HepG2 (cell line): ENCODE results near the gene WFDC10B. TPM values are rescaled to one million over a fixed set of nuclear protein-coding genes. Genes with fewer than 3 reads are reported as not detected.

Experiments
- ATAC-seq: fragments of 200-7000 bp; cut with Tn5 transposase; 3 replicates; pipeline ENCODE4 v1.9.1; 2020; ENCODE audit warnings: mild to moderate bottlenecking, moderate library complexity
- BruUV-seq: library from RNA; stranded (reverse); fragments of 400-500 nt; replicated peaks from 2 replicates; lab custom pipeline; 2021; lab: Mats Ljungman, UMichigan
- CTCF ChIA-PET: fragments of 300-600 bp; formaldehyde crosslinking; extraction: SDS; loops from one replicate; lab custom pipeline; 2021; ENCODE audit warnings: low total read pairs, inconsistent platforms, low intra/inter-chr PET ratio; lab: Yijun Ruan, JAX
- POLR2A ChIA-PET: fragments of 350-600 bp; sonication (Branson Sonifier 250); formaldehyde crosslinking; loops from one replicate; lab custom pipeline; 2020; ENCODE audit warnings: antibody characterized with exemption, inconsistent platforms; lab: Yijun Ruan, JAX
- DNase-seq: peaks from one replicate; pipeline ENCODE4 v3.0.0-alpha.2; 2015; ENCODE audit warnings: low spot score
- FAIRE-seq: peaks from 3 replicates; lab custom pipeline; 2011; peaks lifted over from hg19 to GRCh38; lab: Jason Lieb, UNC
- H2AFZ ChIP-seq: one replicate; pipeline ENCODE4 v1.6.1; 2011; ENCODE audit warnings: low read length, inconsistent platforms
- H3K27ac ChIP-seq: fragments of 300-600 bp; 3 replicates; pipeline ENCODE4 v1.8.0; 2011; ENCODE audit warnings: mixed run types, mild to moderate bottlenecking, mixed read lengths, low read length, inconsistent platforms; ENCODE audit not compliant: insufficient read depth; ENCODE audit errors: extremely low read length
- H3K27me3 ChIP-seq, 2 experiments: fragments of 200-600 bp in 1 of 2; 2 replicates in 1 of 2; 3 replicates in 1 of 2; pipeline versions ENCODE4 v1.6.0 to v1.8.0; 2011; ENCODE audit warnings: low read length in 2 of 2, mild to moderate bottlenecking in 2 of 2, moderate library complexity in 2 of 2, inconsistent platforms in 1 of 2; ENCODE audit not compliant: insufficient read depth in 2 of 2, control insufficient read depth in 1 of 2
- H3K36me3 ChIP-seq, 2 experiments: fragments of 200-600 bp in 1 of 2; replicated peaks in 1 of 2; 2 replicates in 1 of 2; 3 replicates in 1 of 2; pipeline versions ENCODE4 v1.5.1 to v1.8.0; 2011; ENCODE audit warnings: low read length in 2 of 2, inconsistent platforms in 1 of 2; ENCODE audit not compliant: insufficient read depth in 2 of 2, control insufficient read depth in 1 of 2
- H3K4me1 ChIP-seq: 2 replicates; pipeline ENCODE4 v1.5.1; 2012; ENCODE audit warnings: low read length, inconsistent platforms; ENCODE audit not compliant: insufficient read depth
- H3K4me2 ChIP-seq: 2 replicates; pipeline ENCODE4 v1.6.0; 2011; ENCODE audit warnings: low read depth, low read length, inconsistent platforms
- H3K4me3 ChIP-seq, 3 experiments: fragments of 200-600 bp in 1 of 3; sonication (generic), shearing (Covaris generic) in 1 of 3; replicated peaks in 1 of 3; 2 replicates each; pipeline ENCODE4 v1.5.1; 2011 to 2016; ENCODE audit warnings: low read length in 3 of 3, inconsistent platforms in 2 of 3, low read depth in 2 of 3, mild to moderate bottlenecking in 2 of 3, control low read depth in 1 of 3, mixed read lengths in 1 of 3; ENCODE audit not compliant: insufficient read depth in 1 of 3
- H3K79me2 ChIP-seq: one replicate; pipeline ENCODE4 v1.6.1; 2011; ENCODE audit warnings: low read length, inconsistent platforms; ENCODE audit not compliant: insufficient read depth
- H3K9ac ChIP-seq: 2 replicates; pipeline ENCODE4 v1.6.0; 2011; ENCODE audit warnings: mild to moderate bottlenecking, low read depth, low read length, inconsistent platforms; ENCODE audit not compliant: insufficient read depth
- H3K9me3 ChIP-seq: 2 replicates; pipeline ENCODE4 v1.5.1; 2012; ENCODE audit warnings: mild to moderate bottlenecking, low read length
- H4K20me1 ChIP-seq: 2 replicates; pipeline ENCODE4 v1.6.0; 2011; ENCODE audit warnings: inconsistent platforms, mild to moderate bottlenecking, low read length, moderate library complexity; ENCODE audit not compliant: insufficient read depth
- MXD3 ChIP-seq: IDR thresholded peaks from 2 replicates; pipeline ENCODE4 v1.6.1; 2016; ENCODE audit warnings: mild to moderate bottlenecking, missing biosample characterization, missing genetic modification reagents
- RARA ChIP-seq: IDR thresholded peaks from 2 replicates; pipeline ENCODE4 v1.6.1; 2016; ENCODE audit warnings: missing genetic modification reagents, missing compliant biosample characterization
- XBP1 ChIP-seq: sonication (generic); formaldehyde crosslinking; IDR thresholded peaks from 2 replicates; pipeline ENCODE4 v1.5.0; 2020; ENCODE audit warnings: missing genetic modification reagents
- ZNF737 ChIP-seq: sonication (generic); formaldehyde crosslinking; IDR thresholded peaks from 2 replicates; pipeline ENCODE4 v1.5.0; 2020; ENCODE audit warnings: missing genetic modification reagents, mild to moderate bottlenecking, borderline replicate concordance
- WGBS: methylation state at CpG from one replicate; pipeline ENCODE4 v1.1.6; 2017; ENCODE audit warnings: low lambda C conversion rate; 5-methylcytosine and 5-hydroxymethylcytosine counted together
- in situ Hi-C: cut with HindIII; loops from 2 replicates; pipeline ENCODE4 v1.10.0; 2017; ENCODE audit warnings: low pct_unique_long_range_greater_than_20kb; ENCODE audit not compliant: extremely low pct_ligation_motif_present
- intact Hi-C: fragments of 100-400 bp; cut with micrococcal nuclease; formaldehyde crosslinking; loops from one replicate; pipeline ENCODE4 v1.10.0; 2022; ENCODE audit not compliant: unreplicated experiment
- polyA plus RNA-seq, 8 experiments: library from polyadenylated mRNA; depleted of rRNA in 3 of 8; stranded (reverse) in 7 of 8; unstranded in 1 of 8; fragments of >200 nt; fragmentation: Illumina TruSeq in 4 of 8; extraction: Trizol in 4 of 8; gene quantifications; 2 replicates each; pipeline versions ENCODE4 v1.2.1 to v1.2.3, GENCODE V29; 2011 to 2016; ENCODE audit warnings: low read depth in 4 of 8, missing spikeins in 1 of 8, mixed read lengths in 1 of 8; ENCODE audit not compliant: insufficient read depth in 1 of 8
- total RNA-seq, 5 experiments: library from RNA; depleted of rRNA; stranded (reverse); fragments of >200 nt; fragmentation: Illumina TruSeq; extraction: Trizol; gene quantifications; 2 replicates each; pipeline ENCODE4 v1.2.3, GENCODE V29; 2016; ENCODE audit warnings: low read depth in 1 of 5
- TF ChIP-seq, protein P1 (sequence below), 2 experiments: sonication (generic) in 1 of 2; formaldehyde crosslinking in 1 of 2; IDR thresholded peaks; 2 replicates each; pipeline versions ENCODE4 v1.5.1 to v1.6.1; 2011 to 2020; ENCODE audit warnings: borderline replicate concordance in 1 of 2, low read depth in 1 of 2, low read length in 1 of 2, mild to moderate bottlenecking in 1 of 2, missing genetic modification reagents in 1 of 2, moderate library complexity in 1 of 2
- TF ChIP-seq, protein P2 (sequence below): sonication (generic); formaldehyde crosslinking; IDR thresholded peaks from 2 replicates; pipeline ENCODE4 v1.8.1; 2023; ENCODE audit warnings: mild to moderate bottlenecking, missing genetic modification reagents

The WFDC10B gene
- total and polyA plus RNA-seq, 2 of the 13 experiments (the other 11 are each of a cell fraction or from before 2014, with no cell fraction given): 0.24 TPM; not detected in 1

- no TSS peak for BruUV-seq
- Histone ChIP-seq H3K27ac (no peak overlapping the region), H4K20me1 (no peaks in the 10 kb centered on the region), H3K79me2 (no peaks in the 10 kb centered on the region), H3K4me2 (no peak overlapping the region), H3K9me3 (peaks cover 18% of the 10 kb centered on the region), H3K4me1 (no peaks in the 10 kb centered on the region), H2AFZ (no peak overlapping the region), H3K4me3 (no peak overlapping the region)
- FAIRE-seq: no peak
- intact Hi-C loops: no loop called here
- CTCF ChIA-PET: no interaction called here
- 3% methylated on average over 4 of the region's 8 CpGs for WGBS
- in situ Hi-C loops: no loop called here
- TF ChIP-seq XBP1 (CRISPR knock-in tag) (no peak), ZNF737 (no peak), MXD3 (CRISPR knock-in tag) (no peak), RARA (no peak)
- TF ChIP-seq, protein P1, sequence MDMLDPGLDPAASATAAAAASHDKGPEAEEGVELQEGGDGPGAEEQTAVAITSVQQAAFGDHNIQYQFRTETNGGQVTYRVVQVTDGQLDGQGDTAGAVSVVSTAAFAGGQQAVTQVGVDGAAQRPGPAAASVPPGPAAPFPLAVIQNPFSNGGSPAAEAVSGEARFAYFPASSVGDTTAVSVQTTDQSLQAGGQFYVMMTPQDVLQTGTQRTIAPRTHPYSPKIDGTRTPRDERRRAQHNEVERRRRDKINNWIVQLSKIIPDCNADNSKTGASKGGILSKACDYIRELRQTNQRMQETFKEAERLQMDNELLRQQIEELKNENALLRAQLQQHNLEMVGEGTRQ (IDR thresholded peaks at IDR 0.05; ENCODE audit: low read depth, low read length): no peak
- TF ChIP-seq, protein P1 (CRISPR knock-in tag; IDR thresholded peaks at IDR 0.05; ENCODE audit: borderline replicate concordance): no peak
- TF ChIP-seq, protein P2, sequence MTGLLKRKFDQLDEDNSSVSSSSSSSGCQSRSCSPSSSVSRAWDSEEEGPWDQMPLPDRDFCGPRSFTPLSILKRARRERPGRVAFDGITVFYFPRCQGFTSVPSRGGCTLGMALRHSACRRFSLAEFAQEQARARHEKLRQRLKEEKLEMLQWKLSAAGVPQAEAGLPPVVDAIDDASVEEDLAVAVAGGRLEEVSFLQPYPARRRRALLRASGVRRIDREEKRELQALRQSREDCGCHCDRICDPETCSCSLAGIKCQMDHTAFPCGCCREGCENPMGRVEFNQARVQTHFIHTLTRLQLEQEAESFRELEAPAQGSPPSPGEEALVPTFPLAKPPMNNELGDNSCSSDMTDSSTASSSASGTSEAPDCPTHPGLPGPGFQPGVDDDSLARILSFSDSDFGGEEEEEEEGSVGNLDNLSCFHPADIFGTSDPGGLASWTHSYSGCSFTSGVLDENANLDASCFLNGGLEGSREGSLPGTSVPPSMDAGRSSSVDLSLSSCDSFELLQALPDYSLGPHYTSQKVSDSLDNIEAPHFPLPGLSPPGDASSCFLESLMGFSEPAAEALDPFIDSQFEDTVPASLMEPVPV (CRISPR knock-in tag): no peak
- TF ChIP-seq, all 625 proteins: peak for 0
- Histone ChIP-seq H3K27me3 (no peaks in the 10 kb centered on the region), H3K36me3 (no peaks in the 10 kb centered on the region), H3K9ac (no peak overlapping the region)
- POLR2A ChIA-PET: no interaction called here
- ATAC-seq (no peak), DNase-seq (no peak)
These were observed 30.7 kb upstream of the WFDC10B start for GRCh38 chr20:45735552-45735951.
